ENCODE results near the gene EPAS1.

GRCh38 chr2:46303822-46304221 is 6.6 kb downstream of the EPAS1 start:
- TF ChIP-seq, protein P1, sequence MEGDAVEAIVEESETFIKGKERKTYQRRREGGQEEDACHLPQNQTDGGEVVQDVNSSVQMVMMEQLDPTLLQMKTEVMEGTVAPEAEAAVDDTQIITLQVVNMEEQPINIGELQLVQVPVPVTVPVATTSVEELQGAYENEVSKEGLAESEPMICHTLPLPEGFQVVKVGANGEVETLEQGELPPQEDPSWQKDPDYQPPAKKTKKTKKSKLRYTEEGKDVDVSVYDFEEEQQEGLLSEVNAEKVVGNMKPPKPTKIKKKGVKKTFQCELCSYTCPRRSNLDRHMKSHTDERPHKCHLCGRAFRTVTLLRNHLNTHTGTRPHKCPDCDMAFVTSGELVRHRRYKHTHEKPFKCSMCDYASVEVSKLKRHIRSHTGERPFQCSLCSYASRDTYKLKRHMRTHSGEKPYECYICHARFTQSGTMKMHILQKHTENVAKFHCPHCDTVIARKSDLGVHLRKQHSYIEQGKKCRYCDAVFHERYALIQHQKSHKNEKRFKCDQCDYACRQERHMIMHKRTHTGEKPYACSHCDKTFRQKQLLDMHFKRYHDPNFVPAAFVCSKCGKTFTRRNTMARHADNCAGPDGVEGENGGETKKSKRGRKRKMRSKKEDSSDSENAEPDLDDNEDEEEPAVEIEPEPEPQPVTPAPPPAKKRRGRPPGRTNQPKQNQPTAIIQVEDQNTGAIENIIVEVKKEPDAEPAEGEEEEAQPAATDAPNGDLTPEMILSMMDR (conservative IDR thresholded peaks at IDR 0.05; ENCODE audit: low read depth, low read length): no peak
- TF ChIP-seq EZH2 (IDR thresholded peaks at IDR 0.05; ENCODE audit: low read length, unreplicated experiment) (no peak), EZH2phosphoT487 (IDR thresholded peaks at IDR 0.05; ENCODE audit: borderline replicate concordance, low read length) (no peak)
